ENCODE data around the gene ARHGAP1.

Gene ARHGAP1

GRCh38 chr11:46692450-46692849 is 8.0 kb downstream of the ARHGAP1 start:
- no peak for DNase-seq

GRCh38 chr11:46690702-46691101 is 9.7 kb downstream of the ARHGAP1 start:
- DNase-seq, result no peak

GRCh38 chr11:46686886-46687795 is 13.3 kb downstream of the ARHGAP1 start:
- no peak for DNase-seq

GRCh38 chr11:46684367-46684766 is 16.1 kb downstream of the ARHGAP1 start:
- no peak for DNase-seq

GRCh38 chr11:46682773-46683752 is 17.4 kb downstream of the ARHGAP1 start:
- DNase-seq, result no peak

GRCh38 chr11:46681814-46682213 is 18.6 kb downstream of the ARHGAP1 start:
- no peak for DNase-seq

GRCh38 chr11:46680815-46681214 is 19.6 kb downstream of the ARHGAP1 start:
- no peak for DNase-seq

- DNase-seq, result no peak
These were observed 20.2 kb downstream of the ARHGAP1 start for GRCh38 chr11:46680164-46680760.

GRCh38 chr11:46679241-46680163 is 20.9 kb downstream of the ARHGAP1 start:
- no peak for DNase-seq

- DNase-seq, result no peak
These were observed 21.7 kb downstream of the ARHGAP1 start for GRCh38 chr11:46678741-46679130.

GRCh38 chr11:46677991-46678740 is 22.3 kb downstream of the ARHGAP1 start:
- no peak for DNase-seq

- DNase-seq, result no peak
These were observed 23.2 kb downstream of the ARHGAP1 start for GRCh38 chr11:46677169-46677568.

- DNase-seq, result no peak
These were observed 23.8 kb downstream of the ARHGAP1 start for GRCh38 chr11:46676436-46677158.

- DNase-seq, result no peak
These were observed 24.5 kb downstream of the ARHGAP1 start for GRCh38 chr11:46675949-46676348.

- DNase-seq, result no peak
These were observed 25.0 kb downstream of the ARHGAP1 start for GRCh38 chr11:46675288-46675851.

GRCh38 chr11:46674463-46675287 is 25.7 kb downstream of the ARHGAP1 start:
- DNase-seq, result peak; percentile 33

- no peak for DNase-seq
These were observed 26.5 kb downstream of the ARHGAP1 start for GRCh38 chr11:46673713-46674462.

GRCh38 chr11:46672381-46672839 is 28.0 kb downstream of the ARHGAP1 start:
- DNase-seq, result no peak

Data from central memory CD4-positive, alpha-beta T cell (primary cell).